Fibroblast of upper back skin (primary cell): ENCODE data around the gene MFAP1.
"Not testable (repeated sequence)": the region's sequence is repeated elsewhere in the genome, so short reads cannot be mapped to it uniquely, and the experiment has no call there.

ENCODE experiments used
- DNase-seq: peaks from one replicate; pipeline ENCODE4 v3.0.0-alpha.2; 2013

MFAP1 gene

DNA sequence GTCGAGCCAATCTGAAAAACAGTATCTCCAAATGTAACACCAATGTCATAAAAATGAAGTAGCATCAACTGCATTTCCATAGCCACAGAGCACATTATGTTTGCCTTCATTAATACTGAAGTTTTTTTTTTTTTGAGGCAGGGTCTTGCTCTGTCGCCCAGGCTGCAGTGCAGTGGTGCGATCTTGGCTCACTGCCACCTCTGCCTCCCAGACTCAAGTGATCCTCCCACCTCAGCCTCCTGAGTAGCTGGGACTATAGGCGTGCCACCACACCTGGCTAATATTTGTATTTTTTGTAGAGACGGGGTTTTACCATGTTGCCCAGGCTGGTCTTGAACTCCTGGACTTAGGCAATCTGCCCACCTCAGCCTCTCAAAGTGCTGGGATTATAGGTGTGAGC, 9.4 kb downstream of the MFAP1 start:
- not testable (repeated sequence) for DNase-seq

DNA sequence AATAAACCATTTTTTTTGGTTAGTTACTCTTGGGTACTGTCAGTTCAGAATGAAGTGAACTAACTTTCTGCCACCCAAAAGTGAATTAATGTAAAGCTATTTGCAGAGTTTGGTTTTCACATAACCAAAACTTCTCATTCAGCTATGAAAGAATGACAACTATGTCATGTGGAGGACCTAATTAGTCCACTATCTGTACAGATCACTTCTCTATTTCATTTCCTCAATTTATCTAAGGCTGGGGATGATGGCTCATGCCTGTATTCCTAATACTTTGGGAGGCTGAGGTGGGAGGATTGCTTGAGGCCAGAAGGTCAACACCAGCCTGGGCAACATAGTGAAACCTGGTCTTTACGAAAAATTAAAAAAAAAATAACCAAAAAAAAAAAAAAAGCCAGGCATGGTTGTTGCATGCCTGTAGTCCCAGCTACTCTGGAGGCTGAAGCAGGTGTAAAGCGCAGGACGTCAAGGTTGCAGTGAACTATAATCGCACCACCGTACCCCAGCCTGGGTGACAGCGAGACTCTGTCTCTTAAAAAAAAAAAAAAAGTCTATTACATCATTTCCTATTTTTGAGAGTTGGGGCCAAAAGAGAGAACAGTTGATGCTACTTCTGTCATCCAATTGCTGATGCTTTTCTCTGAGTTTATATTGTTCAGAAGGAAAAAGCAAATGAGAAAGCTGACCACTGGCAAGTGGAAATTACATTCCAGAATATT, 15.4 kb downstream of the MFAP1 start:
- DNase-seq: no peak

DNA sequence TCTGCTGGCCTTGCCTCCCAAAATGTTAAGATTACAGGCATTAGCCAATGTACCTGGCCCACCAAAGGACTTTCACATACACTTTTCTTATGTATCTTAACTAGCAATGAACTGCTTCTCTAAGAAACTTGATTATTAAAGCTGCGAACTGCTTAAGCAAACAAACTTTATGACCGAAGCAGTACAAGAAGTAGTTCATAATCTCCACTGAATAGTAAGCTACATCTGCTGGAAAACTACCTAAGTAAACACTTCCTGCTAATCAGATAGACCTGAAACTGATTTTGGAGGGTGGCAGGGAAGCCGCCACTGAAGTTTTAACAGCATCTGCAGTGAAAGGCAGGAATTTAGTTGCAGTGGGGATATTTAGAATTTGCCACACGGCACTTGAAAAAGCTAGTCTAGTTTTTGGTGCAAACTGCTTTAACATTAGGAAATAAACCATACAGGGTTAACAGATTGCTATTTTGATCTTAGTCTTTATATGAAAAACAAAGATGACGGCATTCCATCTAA, 16.0 kb downstream of the MFAP1 start:
- DNase-seq: no peak

DNA sequence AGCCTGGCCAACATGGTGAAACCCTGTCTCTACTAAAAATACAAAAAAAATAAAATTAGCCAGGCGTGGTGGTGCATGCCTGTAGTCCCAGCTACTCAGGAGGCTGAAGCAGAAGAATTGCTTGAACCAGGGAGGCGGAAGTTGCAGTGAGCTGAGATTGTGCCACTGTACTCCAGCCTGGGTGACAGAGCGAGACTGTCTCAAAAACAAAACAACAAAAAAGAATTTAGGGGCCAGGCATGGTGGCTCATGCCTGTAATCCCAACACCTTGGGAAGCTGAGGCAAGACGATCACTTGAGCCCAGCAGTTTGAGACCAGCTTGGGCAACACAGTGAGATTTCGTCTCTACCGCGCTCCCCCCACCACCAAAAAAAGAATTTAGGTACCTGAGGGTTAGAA, 21.8 kb downstream of the MFAP1 start:
- DNase-seq: not testable (repeated sequence)

DNA sequence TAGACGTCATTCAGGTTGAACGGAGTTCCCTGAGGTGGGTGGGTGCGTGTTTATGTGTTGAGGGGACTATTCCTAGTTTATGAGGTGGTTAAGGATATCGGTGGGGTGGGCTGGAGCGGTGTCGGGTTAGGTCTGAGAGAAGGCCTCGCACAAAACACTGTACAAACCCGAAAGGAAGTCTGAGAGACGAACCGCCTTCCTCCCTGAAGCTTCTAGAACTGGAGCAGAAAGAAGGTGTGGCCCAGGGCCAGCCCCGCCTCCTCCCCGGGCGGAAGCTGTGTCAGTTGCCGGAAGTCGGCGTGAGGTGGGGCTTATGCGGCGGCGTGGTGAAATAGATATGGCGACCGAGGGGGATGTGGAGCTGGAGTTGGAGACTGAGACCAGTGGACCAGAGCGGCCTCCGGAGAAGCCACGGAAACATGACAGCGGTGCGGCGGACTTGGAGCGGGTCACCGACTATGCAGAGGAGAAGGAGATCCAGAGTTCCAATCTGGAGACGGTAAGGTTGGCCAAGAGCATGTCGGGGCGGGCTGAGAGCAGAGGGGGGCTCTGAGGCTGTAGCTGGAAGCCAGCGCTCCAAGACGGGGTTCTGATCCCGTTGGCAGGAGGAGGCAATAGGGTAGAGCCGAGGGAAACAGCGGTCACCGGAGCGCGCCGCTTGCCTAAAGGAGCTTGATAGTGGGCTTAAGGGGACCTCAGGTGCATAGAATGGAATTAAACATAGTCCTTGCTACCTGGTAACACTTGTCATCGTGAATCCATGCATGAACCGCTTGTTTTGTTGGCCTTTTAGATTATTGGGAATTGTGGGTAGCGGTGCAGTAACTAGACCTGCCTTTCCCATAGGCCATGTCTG, 24.0 kb downstream of the MFAP1 start, which contains the start of gene HYPK:
Gene HYPK, plus strand, starts transcription at position 314 of the 856 bp plus-strand sequence. Its CDS starts 24 bp downstream, at position 338.
- DNase-seq: peak; percentile 87

DNA sequence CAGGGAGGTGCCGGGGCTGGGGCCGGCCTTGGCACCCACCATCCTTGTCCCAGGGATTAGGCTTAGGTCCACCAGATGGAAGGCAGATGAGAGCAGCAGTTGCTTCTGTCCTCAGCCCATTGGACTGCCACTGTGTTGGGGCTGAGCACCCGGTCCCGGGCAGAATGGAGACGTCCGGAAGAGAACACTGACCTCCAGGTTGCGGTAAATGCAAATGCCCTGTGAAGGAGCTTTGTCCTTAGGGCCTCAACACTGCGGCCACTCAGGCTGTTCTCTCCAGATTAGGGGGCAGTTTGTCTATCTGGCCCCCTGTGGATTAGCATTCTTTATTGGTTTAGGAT, 24.6 kb downstream of the MFAP1 start, which contains the start of gene SERINC4:
Gene SERINC4, minus strand, starts transcription at position 276 of the 341 bp plus-strand sequence. Its CDS starts 234 bp downstream, at position 42.
- DNase-seq: no peak

DNA sequence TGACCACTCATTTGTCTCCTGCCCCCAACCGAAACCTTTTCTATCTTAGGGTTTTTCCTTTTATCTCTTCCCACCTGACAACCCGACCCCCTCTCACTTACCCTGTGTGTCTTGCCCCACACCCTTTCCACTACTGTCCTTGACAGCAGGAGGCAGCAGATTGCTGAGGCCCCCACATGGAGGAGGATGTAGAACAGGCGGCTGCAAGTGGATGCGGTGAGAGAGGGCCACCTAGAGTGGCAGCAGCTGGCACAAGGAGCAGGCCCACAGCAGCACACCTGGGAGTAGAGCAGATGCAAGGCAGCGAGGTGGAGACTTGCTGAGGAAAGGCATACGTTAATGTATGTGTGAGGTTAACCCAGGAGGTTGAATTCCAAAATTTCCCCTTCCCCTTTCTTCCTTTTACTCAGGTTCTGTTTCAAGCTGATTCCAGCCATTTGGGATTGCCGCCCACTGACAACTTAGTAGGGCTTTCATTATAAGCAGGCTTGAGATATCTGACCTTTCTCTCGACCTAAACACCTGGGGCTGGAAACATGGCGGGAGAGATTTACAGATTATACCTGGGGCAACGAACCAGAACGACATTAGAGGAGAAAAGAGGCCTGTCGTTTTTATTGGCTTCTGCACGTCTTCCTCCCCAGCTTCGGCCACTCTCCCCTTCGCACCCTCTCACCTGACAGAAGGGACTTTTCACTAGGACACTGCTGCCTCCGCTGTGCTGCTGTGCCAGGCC, 25.1 kb downstream of the MFAP1 start:
- no peak for DNase-seq

DNA sequence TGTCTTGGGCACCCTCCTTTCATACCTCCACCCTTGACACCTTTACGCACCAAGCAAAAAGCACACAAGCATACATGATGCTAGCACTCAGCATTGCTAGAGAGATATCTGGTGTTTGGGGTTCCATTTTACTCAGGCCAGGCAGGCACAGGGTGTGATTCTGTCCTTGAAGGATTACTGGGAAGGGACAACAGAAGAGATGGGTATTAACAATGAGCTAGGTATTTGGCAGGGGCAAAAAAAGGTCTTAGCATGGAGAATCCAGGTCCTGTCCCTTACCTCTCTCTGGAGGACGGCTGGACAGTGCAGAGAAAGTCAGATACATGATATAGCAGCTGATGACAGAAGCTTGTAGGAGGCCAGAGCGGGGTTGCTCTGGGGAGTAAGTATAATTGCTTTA, 27.9 kb downstream of the MFAP1 start:
- no peak for DNase-seq

DNA sequence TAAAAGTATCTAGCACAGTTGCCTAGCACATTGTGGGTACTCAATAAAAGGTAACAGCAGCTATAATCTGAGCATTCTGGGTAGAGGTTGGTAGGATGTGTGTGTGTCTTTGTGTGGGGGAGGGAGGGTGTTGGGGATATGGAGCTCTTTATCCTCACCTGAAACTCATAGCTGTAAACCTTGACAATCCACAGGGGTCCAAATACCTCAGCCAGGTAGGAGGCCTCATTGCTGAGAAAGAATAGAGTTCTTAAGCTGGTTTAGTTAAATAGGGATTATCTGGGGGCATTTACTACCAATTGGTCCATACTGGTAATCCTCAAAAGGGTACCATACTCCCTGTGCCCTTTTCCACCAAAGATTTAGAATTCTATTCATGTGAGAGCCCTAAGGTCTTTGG, 28.5 kb downstream of the MFAP1 start:
- DNase-seq: no peak

DNA sequence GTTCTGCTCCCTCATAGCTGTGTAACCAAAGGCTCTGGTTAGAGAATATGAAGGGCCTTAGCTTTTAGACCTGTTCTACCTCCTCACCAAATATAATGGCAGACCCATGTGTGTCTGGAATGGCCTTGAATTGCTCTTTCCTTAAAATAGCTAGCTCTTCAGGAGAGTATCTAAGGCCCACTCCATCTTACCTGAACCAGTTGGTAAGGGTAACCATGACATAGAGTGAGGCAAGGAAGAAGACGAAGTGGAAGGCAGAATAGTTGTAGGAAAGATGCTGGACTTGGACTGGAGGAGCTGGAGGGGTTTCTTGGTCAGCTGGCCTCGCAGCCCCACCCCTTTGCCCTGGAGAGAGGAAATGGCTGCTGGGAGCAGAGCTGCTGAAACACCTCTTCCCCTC, 29.3 kb downstream of the MFAP1 start:
- no peak for DNase-seq

DNA sequence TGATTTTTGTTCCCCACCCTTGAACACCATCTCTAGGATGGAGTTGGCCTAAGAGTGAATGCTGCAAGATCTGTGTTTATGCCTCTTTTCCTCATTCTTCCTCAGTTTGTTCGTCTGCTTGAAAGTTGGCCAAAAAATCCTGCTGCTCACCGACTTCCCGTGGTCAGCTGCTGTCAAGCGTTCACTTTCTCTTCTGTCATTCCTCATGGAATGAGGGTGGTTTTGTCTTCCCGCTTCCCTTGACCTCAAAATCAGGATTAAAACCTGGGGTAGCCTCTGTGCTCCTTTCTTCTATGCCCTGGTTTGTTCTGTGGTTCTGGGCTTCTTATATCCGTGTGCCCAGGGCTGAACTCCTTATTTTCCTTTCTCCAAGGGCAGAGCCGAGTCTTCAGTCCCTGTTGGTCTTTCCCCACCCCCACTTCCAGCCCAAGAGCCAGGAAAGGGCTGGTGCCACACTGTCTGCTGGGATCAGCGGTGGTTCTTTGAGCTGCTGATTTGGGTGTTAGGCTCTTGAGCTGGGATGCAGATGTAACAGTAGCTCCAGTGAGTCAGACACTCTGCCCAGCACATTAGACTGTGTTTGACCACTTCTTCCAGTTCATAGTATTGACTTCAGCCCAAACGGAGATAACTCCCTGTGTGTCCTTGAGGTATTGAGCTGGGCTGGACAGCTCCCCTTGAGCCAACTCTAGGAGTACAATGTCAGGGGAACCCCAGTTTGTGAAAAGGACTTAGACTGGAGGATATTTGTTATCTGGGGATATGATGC, 30.0 kb downstream of the MFAP1 start:
- DNase-seq: peak; percentile 49

DNA sequence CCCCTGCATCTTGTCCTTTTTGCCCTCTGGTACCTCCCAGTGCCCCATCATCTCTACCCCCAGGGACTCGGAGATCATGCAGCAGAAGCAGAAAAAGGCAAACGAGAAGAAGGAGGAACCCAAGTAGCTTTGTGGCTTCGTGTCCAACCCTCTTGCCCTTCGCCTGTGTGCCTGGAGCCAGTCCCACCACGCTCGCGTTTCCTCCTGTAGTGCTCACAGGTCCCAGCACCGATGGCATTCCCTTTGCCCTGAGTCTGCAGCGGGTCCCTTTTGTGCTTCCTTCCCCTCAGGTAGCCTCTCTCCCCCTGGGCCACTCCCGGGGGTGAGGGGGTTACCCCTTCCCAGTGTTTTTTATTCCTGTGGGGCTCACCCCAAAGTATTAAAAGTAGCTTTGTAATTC, 30.8 kb downstream of the MFAP1 start:
- DNase-seq: no peak

DNA sequence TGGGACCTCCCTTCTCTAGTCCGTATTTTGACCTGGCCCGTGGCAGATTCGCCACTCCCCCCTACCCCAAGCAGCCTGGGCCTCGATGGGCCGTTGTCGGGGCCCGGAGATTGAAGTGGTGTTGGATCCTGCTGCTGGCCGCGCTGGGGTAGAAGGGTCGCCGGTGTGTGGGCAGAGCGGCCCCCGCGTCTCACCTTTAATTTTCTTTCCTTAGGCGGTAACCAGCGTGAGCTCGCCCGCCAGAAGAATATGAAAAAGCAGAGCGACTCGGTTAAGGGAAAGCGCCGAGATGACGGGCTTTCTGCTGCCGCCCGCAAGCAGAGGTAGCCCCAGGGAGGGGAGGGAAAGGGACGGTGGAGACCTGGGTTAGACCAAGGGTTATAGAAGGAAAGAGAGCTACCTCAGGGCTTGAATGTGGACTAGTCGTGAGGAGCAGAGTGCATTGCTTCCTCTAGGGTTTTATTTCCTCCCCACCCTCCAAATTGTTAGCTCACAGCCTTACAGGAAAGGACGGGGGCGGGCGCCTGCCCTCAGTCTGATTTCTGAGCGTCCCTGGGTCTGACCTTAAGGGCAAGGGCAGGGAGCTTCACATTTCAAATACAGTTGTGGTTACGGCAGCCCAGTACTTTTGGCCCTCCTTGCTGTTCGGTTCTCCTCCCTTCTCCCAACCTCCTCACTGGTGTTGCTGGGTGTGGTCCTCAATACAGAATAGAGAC, 31.6 kb downstream of the MFAP1 start:
- peak; percentile 28 for DNase-seq

DNA sequence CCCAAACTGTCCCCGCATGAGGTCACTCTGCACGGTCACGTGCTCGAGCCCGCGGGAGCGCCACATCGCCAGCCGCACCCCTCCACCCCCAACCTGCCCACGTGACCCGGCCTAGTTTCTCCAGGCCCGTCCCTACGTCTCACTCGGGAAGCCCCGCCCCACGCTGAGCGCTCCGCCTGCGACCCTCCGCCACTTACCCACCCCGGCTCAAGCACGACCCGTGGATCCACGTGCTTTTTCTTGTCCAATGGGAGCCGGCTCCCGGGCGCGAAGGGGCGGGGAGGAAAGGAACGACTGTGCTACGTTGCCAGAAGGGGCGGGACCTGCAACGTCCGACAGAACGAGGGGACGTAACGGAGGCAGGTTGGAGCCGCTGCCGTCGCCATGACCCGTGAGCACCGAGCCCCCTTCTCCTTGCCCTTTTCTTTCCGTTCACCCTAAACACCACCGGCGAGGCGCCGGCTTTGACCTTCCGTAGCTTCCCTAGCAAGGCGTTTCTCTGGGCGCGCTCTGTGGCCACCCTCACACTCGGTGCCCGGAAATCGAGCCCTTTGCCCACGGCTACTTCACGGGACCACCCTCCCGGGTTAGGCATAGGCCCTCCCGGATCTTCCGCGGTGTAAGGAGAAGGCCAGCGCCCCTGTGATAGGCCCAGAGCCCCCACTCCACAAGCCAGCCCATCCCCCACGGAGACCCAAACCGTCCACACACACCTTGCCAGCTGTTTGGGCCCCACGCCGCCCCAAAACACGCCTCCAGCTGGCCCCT, 32.3 kb downstream of the MFAP1 start, which contains the start of gene SERF2:
Gene SERF2, plus strand, starts transcription at position 328 of the 768 bp plus-strand sequence. Its CDS starts 57 bp downstream, at position 385.
- peak; percentile 100 for DNase-seq

DNA sequence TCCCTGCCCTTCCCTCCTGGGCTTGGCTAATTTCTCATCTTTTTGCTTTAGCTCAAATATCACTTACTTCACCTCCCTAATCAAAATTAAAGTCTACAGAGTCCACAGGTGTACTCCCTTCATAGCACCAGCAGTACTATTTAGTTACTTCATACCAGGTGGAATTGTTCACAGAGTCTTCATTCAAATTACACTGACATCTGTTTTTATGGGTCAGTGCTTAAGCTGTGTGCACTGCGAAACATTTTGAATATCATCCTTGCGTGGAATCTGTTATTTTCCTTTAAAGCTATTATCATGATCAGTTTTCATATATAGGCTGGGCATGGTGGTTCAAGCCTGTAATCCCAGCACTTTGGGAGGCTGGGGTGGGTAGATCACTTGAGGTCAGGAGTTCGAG, 35.1 kb downstream of the MFAP1 start:
- no peak for DNase-seq

DNA sequence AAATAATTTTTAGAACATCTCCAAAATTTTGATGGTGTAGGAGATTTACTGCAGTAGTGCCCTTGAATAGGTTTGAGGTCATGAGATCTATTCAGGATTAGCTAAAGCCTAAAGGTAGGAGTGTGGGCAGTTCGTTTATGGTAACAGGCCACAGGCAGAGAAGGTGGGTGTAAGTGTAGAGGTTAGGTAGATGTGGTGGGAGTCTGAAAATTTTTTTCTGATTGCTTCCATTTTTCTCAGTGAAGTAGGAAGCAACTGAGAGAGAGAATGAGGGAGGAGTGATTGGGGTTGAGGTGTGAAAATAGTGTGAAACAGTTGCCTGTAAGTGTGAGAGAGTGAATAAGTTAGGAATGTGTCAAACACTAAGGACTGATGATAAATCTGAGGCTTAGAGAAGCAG, 45.5 kb downstream of the MFAP1 start:
- DNase-seq: no peak

DNA sequence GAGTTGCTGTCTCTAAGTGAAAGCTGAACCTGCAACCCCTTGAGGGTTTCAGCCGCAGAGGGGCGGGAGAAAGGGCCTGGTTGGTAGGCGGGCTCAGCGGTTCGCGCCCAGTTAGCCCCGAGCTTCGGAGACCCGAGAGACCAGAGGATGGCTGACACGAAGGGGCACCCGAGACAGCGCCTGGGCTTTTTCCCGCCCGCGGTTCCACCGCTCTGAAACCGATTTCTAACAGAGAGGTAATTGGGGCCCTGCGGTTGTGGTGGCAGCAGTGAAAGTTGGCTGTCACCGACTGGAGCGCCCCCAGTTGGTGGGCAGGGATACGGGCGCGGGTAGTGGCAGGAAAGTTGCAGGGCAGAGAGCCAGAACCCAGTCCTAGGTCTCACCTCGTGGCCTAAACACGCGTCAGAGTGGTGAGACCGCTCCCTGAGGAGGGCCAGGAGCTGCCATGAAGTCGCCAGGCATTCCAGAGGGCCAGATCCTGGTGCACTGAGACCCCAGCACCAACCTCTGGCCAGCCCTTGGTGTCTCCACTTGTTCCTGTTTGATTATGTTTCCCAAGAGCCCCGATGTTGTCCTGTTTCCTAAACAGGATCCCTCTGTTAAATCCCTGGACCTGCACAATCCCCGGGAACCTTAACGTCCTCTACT, 47.1 kb downstream of the MFAP1 start:
- peak; percentile 60 for DNase-seq

DNA sequence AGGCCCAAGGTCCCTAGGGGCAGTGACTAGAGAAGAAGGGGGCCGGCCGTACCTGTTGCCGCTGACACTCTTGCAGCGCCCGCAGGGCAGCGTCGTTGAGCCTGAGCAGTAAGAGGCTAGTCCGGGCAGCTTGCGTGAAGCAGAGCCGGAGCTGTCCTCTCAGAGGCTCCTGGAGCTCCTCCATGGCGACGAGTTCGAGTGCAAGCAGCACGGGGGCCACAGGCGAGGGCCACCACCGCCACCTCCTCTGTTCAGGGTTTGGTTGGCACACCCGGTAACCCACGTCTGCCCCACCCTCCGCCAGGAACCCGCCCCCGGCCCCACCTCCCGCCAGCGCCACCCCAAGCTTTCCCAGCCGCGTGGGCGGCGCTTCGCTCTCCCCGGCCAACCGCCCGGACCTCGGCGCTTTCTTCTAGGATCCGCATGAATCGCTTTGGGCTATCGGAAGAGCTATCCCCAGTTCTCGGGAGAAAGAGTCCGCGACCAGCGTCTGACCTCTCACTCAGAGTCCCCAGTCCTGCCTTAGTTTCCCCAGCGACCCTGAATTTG, 47.7 kb downstream of the MFAP1 start, which contains the start of gene ELL3:
Gene ELL3, minus strand, starts transcription at position 249 of the 549 bp plus-strand sequence. Its CDS starts 65 bp downstream, at position 184.
- peak; percentile 55 for DNase-seq

DNA sequence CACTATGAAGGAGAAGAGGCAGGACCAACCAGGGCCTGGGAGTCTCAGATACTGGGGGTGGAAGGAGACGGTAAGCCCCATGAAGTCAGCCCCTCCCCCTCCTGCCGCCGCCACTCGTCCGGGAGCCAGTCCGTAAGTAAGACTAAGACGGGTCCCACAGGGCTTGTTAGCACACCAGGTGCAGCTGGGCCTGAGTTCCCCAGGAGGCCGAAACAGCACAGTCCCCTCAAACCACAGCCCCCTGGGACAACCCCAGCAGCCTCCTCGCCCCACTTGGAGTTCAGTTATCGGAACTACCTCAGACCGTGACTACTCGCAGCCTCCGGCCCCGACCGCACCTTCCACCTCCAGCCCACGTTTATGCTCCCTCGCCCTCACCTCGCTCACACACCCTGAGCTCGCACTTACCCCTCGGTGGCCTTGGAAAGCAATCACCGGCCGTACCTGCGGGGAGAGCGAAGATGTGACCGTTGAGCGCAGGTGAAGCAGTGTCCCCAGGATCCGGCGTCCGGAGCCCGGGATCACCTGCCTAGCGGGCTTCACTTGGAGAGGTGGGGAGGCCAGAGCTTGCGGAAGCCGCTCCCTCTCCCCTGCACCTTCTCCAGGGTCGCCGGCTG, 48.3 kb downstream of the MFAP1 start:
- DNase-seq: no peak
